GM21390 (cell line): ENCODE measurements around the gene NXF1.
A peak's percentile ranks its signal among the peaks of the same experiment; 100 is the strongest.
"Not testable (repeated sequence)": the region's sequence is repeated elsewhere in the genome, so short reads cannot be mapped to it uniquely, and the experiment has no call there.

Source experiments
- ATAC-seq: cut with Tn5 transposase; IDR thresholded peaks from one replicate; pipeline ENCODE4 v1.9.1; 2021; ENCODE audit not compliant: unreplicated experiment

Gene NXF1

DNA sequence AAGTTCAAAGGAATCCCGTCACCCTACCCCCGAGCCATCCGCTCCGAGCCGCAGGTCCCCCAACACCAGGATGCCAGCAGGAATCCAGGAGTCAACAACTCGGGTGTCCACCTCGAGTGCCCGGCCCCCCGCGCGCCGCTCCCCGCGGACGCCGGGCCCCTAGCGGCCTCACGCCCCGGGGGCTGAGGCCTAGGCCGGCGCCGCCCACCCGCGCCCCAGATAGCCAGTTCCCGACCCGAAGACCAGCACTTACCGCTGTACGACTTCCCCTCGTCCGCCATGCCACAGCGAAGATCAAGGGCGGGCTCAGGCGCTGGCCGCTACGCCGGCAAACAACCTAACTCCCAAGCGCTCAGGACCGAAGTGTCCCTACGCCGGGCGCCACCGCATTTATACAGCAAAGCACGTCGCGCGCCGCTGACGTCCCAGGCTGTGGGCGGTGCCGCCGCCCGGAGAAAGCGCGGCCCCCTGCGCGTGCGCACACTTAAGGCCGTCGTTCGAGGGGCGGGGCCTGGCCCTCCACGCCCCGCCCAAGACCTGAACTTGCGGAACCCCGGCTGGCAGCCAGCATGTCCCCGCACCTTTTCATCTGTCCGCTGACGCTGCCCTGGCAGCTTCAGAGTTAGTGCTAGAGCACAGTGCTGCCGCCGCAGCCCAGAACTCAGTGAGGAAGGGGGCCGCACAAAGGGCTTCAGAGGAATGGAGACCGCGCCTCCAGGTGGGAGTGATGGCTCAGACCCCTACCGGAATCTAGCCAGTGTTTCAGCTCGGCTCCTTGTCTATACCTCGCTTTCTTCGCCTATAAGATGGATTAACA is at the start of gene NXF1:
Gene NXF1, minus strand, starts transcription at position 365 of the 817 bp plus-strand sequence. Its CDS starts 84 bp downstream, at position 281.
- ATAC-seq = peak; percentile 80

DNA sequence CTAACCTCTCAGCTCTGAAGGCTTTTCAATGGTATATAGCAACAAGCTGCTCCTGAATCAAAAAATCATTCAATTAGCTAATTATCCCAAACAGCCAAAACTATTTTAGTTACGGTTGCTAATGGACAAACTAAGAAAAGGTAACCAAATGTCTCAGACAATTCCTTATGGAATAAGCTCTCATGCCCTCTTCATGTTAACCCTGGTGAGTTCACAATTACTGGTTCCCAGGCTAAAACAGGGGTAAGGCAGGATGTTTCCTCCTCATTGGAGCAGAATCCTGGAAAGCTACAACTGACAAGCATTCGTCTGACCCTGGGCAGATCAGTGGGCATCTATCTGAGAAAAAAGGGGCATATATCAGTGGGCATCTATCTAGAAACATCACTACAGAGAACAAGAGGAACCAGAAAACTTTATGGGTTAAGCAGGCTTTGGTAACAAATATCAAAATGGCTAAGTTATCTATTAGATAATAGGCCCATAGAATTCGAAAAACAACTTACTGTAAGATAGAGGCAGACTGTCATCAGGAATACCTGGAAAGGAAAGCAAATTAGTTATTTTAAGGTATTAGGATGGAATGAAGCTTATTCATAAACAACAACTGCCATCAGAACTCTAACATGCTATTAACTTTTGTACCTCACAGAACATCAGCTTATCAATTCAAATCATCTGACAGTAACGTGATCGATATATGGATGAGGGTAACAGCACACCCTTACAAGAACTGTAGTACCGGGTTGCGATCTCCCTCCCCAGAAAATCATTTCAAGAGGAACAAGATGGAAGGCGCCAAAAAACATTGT is 49.0 kb upstream of the NXF1 start:
- no peak for ATAC-seq

DNA sequence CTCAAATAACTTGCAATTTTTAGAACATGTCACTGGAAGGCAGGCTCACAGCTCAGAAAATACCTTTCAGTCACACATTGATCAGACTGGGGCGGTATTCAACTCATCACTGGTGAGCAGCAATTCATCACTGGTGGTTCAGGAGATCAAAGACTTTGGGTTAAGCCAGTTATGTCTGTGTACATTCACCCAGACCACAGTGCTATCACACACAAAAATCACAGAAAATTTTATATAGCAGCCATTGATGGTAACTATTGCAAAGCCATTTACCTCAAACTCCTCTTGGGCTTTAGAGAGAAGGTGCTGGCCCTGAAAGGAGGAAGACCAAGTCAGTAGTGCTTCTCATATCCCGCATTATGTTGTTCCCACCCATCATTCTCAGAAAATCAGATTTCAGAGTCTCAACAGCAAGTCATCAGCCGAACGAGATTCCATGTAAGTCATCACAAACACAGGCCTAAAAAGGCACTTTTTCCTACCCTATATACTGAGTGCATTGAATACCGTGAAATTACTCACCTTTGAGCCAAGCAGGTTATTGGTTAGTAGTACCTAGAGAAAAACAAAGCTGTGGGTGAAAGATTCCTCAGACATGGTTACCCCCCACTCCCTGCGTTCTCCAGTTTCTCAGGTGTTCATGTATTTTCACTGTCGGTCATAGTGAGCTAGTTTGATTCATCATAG is 48.2 kb upstream of the NXF1 start:
- no peak for ATAC-seq

DNA sequence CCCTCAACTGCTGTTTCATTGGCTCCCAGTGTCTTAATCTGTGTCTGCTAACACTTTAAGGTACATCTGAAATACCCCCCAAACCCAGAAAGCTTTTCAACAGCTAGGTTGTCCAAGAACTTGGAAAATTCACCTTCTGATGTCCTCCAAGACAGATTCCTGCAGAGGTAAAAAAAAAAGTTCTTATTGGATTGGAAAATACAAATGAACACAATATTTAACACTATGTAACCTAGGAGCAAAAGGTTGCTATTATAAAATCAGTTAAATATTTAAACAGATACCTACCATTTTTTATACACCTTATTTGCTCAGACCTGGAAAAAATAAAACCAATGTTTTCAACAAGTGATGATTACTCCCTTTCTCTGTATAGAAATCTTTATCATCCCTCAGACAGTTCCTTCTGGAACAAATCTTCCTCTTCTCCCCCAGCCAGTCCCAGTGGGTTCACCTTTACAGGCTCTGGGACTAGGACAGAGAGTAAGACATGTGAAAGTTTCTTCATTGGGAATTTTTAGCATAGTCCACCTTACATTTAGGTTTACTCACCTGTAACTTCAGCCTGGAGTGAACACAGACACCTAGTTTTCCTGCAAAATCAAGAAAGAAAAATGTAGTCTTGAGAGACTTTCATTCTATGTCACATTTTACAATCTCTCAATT is 47.4 kb upstream of the NXF1 start:
- no peak for ATAC-seq

DNA sequence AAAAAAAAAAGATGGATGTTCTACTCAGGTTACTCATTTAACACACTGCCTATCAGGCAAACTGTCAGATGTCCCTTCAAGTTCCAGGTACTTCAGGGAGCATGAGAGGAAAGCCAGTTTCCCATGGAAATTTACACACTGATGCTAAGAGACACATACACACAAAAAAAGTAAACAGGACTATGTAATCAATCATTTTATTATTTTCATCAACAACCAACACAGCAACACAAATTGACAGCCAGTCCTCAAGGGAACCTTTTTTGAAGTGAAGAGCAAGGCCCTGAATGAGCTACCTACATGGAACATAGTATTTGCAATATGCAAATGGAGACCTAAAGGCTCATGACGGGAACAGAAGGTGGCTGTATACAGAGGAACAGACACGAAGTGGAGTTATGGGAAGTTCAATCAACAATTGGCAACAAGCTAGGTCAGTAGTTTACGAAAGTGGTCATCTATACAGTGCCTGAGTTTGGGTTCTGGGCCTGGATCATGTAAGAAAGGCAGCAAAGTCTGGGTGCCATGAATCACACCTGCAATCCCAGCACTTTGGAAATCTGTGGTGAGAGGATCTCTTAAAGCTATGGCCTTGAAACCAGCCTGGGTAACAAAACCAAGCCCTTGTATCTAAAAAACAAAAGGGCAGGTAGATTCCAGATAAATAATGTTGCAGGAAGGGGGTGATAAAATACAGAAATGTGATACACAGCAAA is 46.7 kb upstream of the NXF1 start:
- ATAC-seq = no peak

GRCh38 chr11:62850911-62851806 is 45.9 kb upstream of the NXF1 start:
- no peak for ATAC-seq

GRCh38 chr11:62847767-62848314 is 42.6 kb upstream of the NXF1 start:
- ATAC-seq = no peak

DNA sequence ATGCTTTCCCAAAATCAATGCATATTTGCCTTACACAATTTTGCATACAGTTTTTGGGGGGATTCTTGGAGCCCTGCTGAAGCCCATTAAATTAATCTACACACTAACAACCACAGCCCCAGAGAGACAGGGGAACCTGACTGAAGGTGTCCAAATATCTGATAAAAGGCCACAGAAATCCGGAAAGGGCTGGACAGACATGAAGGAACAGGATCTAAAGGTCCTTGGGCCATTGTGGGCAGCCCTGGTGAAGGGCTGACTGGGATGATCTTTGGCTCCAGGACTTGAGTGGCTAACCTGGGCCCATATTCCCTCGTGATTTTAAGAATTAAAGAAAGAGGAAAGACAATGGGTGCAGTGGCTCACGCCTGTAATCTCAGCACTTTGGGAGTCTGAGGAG is 40.9 kb upstream of the NXF1 start:
- no peak for ATAC-seq

DNA sequence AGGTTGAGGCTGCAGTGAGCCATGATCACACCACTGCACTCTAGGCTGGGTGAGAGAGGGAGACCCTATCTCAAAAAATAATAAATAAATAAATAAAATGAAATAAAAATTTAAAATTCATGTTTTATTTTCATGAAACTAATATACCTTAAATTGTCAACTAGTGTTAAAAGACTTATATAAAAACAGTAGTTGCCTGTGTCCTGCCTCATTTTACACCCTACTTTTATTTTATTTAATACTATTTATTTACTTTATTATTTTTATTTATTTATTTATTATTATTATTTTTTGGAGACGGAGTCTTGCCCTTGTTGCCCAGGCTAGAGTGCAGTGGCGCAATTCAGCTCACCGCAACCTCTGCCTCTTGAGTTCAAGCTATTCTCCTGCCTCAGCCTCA is 38.9 kb upstream of the NXF1 start:
- no peak for ATAC-seq

DNA sequence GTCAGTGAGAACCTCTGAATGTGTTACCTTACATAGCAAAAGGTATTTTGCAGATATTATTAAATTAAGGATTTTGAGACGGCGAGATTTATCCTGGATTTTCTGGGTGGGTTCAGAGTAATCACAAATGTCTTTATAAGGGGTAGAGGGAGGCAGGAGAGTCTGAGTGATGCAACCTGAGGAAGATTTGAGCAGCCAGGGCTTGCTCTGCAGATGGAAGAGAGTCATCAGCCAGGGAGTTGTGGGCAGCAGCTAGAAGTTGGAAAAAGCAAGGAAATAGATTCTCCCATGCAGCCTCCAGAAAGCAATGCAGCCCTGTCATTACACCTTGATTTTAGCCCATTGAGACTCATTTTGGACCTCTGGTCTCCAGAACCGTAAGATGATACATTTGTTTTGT is 38.2 kb upstream of the NXF1 start:
- ATAC-seq = no peak

DNA sequence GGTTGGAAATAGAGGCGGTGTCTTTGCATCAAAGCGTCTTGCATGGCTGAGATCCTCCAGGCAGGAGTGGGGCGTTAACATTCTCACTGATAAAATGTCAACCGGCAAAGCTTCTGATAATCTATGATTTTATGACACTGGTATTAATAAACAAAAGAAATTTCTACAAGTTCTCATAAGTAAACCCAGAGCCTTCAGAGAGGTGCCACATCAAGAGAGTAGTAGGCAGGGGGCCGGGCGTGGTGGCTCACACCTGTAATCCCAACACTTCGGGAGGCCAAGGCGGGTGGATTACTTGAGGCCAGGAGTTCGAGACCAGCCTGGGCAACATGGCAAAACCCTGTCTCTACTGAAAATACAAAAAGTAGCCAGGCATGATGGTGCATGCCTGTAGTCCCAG is 37.7 kb upstream of the NXF1 start:
- not testable (repeated sequence) for ATAC-seq

- ATAC-seq = no peak
Observed at GRCh38 chr11:62842171-62842741, 37.0 kb upstream of the NXF1 start.

DNA sequence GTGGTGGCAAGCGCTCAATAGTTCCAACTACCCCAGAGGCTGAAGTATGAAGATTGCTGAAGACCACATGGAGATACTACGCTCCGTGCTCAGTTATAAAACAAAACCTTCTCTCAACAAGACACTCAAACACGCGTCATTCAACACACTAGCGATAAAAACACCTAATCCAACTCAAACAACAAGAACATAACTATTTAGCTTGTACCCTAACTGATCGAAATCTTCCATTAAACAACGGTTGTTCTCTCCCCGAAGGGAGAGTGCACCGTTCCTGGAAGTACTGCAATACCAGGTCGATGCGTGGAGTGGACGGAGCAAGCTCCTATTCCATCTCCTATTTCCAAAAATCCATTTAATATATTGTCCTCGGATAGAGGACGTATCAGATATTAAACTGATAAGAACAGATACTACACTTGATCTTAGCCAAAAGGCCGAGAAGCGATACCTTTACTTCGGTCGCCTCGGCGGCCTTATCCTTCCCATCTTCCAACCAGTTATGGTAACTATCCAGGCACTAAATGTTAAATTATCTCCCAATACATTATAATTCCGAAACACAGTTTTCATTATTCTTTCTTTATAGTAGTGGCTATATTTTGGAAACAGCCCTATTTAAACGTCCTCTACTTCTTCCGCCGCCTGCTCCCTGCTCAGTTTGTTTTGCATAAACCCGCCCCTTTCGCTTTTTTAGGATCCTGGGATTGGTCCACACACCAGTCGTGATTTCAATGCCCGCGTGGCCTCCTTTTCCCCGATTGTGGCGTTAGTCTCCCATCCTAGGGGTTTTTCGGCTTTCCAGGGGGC is 36.3 kb upstream of the NXF1 start:
- peak; percentile 60 for ATAC-seq

- not testable (repeated sequence) for ATAC-seq
Observed at GRCh38 chr11:62840721-62841360, 35.6 kb upstream of the NXF1 start.

GRCh38 chr11:62839050-62839945 is 34.1 kb upstream of the NXF1 start, which contains the start of gene WDR74:
TSS of gene WDR74 (minus strand) at chr11:62839590. CDS start at chr11:62839570, 20 bp downstream.
- ATAC-seq = peak; percentile 50

- ATAC-seq = no peak
Observed at GRCh38 chr11:62835336-62835735, 30.1 kb upstream of the NXF1 start.
